Activated naive CD8-positive, alpha-beta T cell treated with anti-CD3 and anti-CD28 coated beads, Interleukin-2, amount 10 ng/mL, durations not matched to agents 7 days and 5 days (primary cell): ENCODE results near the gene FBXO10. TPM values are rescaled to one million over a fixed set of nuclear protein-coding genes. Genes with fewer than 3 reads are reported as not detected.
"Not testable (repeated sequence)": the region's sequence is repeated elsewhere in the genome, so short reads cannot be mapped to it uniquely, and the experiment has no call there.

Experiments
- ATAC-seq: fragments of 150-1000 bp; cut with Tn5 transposase; one replicate; pipeline ENCODE4 v1.10.0; 2021; ENCODE audit warnings: low read depth, moderate library complexity
- POLR2A ChIA-PET: fragments of 350-600 bp; sonication (Branson Sonifier 250); formaldehyde crosslinking; loops from one replicate; lab custom pipeline; 2021; ENCODE audit warnings: antibody characterized with exemption; lab: Charles Lee
- DNase-seq: peaks from one replicate; pipeline ENCODE4 v3.0.0; 2021
- H3K27ac Mint-ChIP-seq: one replicate; pipeline ENCODE4 v1.8.0; 2022; ENCODE audit warnings: mild to moderate bottlenecking, mixed read lengths
- H3K27me3 Mint-ChIP-seq: one replicate; pipeline ENCODE4 v1.8.0; 2022; ENCODE audit warnings: mild to moderate bottlenecking, moderate library complexity, mixed read lengths
- H3K36me3 Mint-ChIP-seq: one replicate; pipeline ENCODE4 v1.8.0; 2021; ENCODE audit warnings: mild to moderate bottlenecking, mixed read lengths
- H3K4me1 Mint-ChIP-seq: one replicate; pipeline ENCODE4 v1.8.0; 2021; ENCODE audit warnings: mixed read lengths
- H3K4me3 Mint-ChIP-seq: one replicate; pipeline ENCODE4 v1.8.0; 2022; ENCODE audit warnings: mild to moderate bottlenecking, moderate library complexity, mixed read lengths
- H3K9me3 Mint-ChIP-seq: one replicate; pipeline ENCODE4 v1.8.0; 2021; ENCODE audit warnings: mixed read lengths
- total RNA-seq, 2 experiments: library from RNA; stranded (reverse); gene quantifications; one replicate each; pipeline ENCODE4 v1.2.3, GENCODE V29; 2021

FBXO10 gene
- total RNA-seq, 2 experiments from 2014 or later, result 1.5 to 1.6 TPM

DNA sequence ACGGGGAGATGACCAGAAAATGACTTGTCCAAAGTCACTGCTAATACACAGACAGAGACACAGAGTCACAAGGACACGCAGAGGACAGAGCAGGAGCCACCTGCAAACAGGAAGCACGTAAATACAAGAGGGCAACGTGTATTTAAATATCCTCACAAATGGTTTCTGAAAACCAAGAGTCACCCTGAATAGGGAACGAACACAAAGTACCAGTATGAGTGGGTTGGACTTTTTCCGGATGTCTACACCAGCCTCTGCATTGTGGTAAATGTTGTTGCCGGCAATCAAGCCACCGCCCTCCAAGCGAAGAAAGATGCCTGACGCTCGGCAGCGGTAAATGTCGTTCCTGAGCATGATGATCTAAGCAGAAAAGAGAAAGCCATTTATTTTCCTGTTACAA, 44.5 kb downstream of the FBXO10 start:
- DNase-seq (no peak), ATAC-seq (no peak)
- Mint-ChIP-seq H3K9me3 (no peaks in the 10 kb centered on the region), H3K4me1 (peaks cover 2% of the 10 kb centered on the region), H3K27ac (no peak overlapping the region), H3K4me3 (no peak overlapping the region), H3K27me3 (no peaks in the 10 kb centered on the region), H3K36me3 (peaks cover 2% of the 10 kb centered on the region)
- POLR2A ChIA-PET, result no interaction called here

DNA sequence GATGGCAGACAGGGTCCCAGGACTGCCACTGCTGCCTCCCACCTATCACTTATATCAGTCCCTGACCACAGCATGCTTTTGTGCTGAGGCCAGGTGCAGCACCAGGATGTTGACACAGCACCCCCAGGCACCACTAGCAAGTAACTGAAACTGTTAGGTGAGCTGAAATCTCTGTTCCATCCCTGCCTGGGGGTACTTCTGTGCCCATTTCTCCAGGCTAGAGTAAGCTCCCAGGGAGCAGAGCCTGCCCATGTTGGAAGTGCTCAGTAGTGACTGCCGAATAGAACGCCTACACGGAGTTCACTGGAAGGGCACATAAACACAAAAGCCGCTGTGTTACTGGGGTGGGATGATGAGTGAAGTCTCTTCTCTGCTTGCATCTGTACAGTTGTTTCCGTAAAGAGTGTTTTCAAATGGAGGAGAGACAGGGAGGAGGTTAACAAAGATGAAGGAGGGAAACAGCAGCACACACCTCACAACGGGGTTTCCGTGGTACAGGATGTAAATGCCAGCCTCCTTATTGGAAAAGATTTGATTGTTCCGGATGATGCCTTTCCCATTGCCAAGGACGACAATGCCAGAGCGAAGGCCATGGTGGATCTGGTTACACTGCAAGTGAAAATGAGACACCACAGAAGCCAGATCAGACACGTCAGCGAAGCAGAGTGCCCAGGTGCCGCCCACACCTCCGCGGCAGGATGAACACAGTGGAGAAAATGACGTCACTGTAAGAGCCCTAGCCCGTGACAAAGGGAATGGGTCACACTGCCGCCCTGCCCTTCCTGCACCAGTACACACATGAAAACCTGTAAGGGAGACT, 47.3 kb downstream of the FBXO10 start:
- Mint-ChIP-seq H3K4me3 (no peak overlapping the region), H3K27me3 (no peaks in the 10 kb centered on the region), H3K9me3 (no peaks in the 10 kb centered on the region), H3K27ac (peak overlapping the region; percentile 34), H3K4me1 (peaks cover 2% of the 10 kb centered on the region), H3K36me3 (peaks cover 2% of the 10 kb centered on the region)
- ATAC-seq (peak; percentile 52), DNase-seq (no peak)
- POLR2A ChIA-PET, result no interaction called here

DNA sequence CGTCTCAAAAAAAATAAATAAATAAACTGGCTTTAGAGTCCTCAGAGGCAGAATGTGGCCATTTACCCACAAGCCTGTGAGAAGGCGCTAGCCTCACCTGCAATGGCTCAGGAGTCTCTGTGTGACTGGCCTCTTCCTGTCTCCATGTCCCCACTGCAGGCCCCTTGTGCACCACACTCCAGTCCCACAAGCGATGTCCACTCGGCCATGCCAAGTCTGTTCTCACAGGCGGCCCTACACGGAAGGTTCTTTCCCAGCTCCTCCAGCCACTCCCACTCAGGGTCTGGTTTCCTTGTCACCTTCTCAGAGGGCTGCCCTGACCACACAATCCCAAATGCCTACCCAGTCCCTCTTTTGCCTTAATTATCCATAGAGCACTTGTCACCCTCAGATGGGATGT, 52.3 kb downstream of the FBXO10 start:
- no peak for DNase-seq
- Mint-ChIP-seq H3K27me3 (no peaks in the 10 kb centered on the region), H3K36me3 (peaks cover 2% of the 10 kb centered on the region), H3K4me3 (no peak overlapping the region), H3K4me1 (no peaks in the 10 kb centered on the region), H3K9me3 (no peaks in the 10 kb centered on the region), H3K27ac (no peak overlapping the region)
- no peak for ATAC-seq
- POLR2A ChIA-PET, result no interaction called here

DNA sequence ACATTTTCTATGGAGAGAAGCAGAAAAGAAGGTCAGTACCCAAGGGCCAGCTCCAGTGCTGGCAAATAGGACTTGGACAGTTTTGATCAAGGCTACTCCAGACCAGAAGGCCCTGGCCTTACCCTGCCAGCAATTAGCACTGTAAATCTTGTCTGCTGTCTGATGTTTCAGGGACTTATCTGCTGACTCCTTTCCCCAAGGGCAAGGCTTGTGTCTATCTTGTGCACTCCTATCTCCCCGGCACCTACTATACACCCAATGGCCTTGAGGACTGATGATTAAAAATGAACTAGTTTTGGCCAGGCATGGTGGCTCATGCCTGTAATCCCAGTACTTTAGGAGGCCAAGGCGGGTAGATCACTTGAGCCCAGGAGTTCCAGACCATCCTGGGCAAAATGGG, 53.2 kb downstream of the FBXO10 start:
- H3K4me1 Mint-ChIP-seq, result no peaks in the 10 kb centered on the region
- no peaks in the 10 kb centered on the region for H3K9me3 Mint-ChIP-seq
- ATAC-seq, result no peak
- POLR2A ChIA-PET, result no interaction called here
- no peak overlapping the region for H3K4me3 Mint-ChIP-seq
- H3K27me3 Mint-ChIP-seq, result no peaks in the 10 kb centered on the region
- DNase-seq, result no peak
- H3K27ac Mint-ChIP-seq, result no peak overlapping the region
- peaks cover 2% of the 10 kb centered on the region for H3K36me3 Mint-ChIP-seq

DNA sequence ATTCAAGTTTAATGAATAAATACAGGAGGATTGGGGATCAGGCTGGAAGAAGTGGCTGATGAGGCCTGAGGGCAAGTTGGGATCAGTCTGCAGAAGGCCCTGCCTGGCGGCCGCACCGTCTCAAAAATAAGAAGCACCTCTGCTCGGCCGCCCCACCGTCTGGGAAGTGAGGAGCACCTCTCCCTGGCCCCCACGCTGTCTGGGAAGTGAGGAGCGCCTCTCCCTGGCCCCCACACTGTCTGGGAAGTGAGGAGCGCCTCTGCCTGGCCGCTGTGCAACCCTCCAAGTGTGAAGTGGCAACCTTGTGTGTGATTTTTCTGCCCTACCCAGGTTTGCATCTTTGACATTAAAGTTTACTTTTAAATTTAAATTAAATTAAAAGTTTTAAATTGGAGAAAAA, 55.1 kb downstream of the FBXO10 start:
- Mint-ChIP-seq H3K36me3 (no peaks in the 10 kb centered on the region), H3K27ac (no peak overlapping the region), H3K27me3 (no peaks in the 10 kb centered on the region), H3K4me1 (no peaks in the 10 kb centered on the region), H3K4me3 (no peak overlapping the region), H3K9me3 (no peaks in the 10 kb centered on the region)
- POLR2A ChIA-PET, result no interaction called here
- DNase-seq, result no peak
- no peak for ATAC-seq

DNA sequence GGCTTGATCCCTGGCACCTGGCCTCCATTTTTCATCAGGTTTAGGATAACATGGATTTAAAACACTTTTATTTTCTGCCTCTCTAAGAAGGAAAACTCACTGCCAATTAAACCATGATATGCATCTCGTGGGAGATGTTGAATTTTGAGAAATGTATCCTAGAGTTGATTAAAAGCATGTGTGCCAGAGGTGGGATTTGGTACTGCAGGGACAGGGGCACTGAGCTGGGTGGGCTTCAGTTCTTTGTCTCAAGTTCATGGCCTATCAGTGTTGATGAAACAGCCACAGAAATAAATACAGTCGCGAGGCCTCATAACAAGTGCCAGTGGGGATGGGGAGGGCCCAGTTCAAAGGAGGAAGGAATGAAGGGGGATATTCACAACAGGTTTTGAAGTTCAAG, 55.5 kb downstream of the FBXO10 start:
- H3K27me3 Mint-ChIP-seq, result no peaks in the 10 kb centered on the region
- no peaks in the 10 kb centered on the region for H3K9me3 Mint-ChIP-seq
- H3K4me3 Mint-ChIP-seq, result no peak overlapping the region
- no peak for DNase-seq
- no peak overlapping the region for H3K27ac Mint-ChIP-seq
- POLR2A ChIA-PET, result no interaction called here
- no peaks in the 10 kb centered on the region for H3K4me1 Mint-ChIP-seq
- ATAC-seq, result no peak
- H3K36me3 Mint-ChIP-seq, result no peaks in the 10 kb centered on the region

DNA sequence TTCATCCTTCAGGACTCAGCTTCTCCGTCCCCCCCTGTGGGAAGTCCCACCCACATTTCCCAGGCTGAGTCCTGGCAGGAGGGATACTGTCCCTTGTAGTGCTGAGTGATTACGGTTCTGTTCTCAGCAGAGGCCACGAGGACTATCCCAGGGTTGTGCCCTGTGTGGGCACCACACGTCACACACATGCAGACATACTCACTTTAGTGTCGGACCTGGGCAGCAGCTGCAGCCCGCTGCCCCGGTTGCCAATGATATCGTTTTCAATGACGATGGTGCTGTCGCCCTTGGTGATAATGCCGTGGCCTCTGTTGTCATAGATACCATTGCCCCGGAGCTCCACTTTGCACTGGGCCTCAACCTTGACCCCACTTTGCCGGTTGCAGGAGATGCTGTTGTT, 58.3 kb downstream of the FBXO10 start:
- POLR2A ChIA-PET, result no interaction called here
- no peaks in the 10 kb centered on the region for H3K27me3 Mint-ChIP-seq
- H3K4me1 Mint-ChIP-seq, result peaks cover 3% of the 10 kb centered on the region
- DNase-seq (no peak), ATAC-seq (no peak)
- no peaks in the 10 kb centered on the region for H3K9me3 Mint-ChIP-seq
- no peak overlapping the region for H3K4me3 Mint-ChIP-seq
- H3K36me3 Mint-ChIP-seq, result no peaks in the 10 kb centered on the region
- no peak overlapping the region for H3K27ac Mint-ChIP-seq

DNA sequence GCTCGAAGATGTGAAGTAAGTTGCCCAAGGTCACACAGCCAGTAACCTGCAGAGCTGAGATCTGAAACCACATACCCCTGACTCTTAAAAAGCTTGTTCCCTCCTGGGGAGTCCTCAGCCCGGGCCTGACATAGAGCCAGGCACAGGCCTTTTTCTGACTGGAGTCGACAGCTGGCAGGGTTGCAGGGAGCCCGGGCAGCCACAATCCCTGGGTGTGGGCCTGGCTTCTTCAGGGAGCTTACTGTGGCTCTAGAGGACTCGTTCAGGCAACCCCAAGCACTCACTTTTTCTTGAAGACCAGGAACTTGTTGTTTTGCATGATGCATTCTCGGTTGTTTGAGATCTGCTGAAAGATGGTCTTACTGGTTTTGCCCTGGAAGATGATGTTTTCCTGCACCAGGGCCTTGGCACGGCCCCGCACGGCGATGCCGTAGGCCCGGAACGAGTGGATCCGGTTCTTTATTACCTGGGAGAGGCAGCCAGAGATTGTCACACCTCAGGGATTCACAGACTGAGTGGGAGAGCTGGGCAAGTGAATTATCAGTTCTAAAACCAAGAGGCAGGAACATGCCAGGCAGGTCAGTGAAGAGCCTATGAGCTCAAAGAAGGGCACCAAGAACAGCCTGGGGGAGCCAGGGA, 60.4 kb downstream of the FBXO10 start:
- H3K27ac Mint-ChIP-seq, result no peak overlapping the region
- POLR2A ChIA-PET, result no interaction called here
- DNase-seq (no peak), ATAC-seq (no peak)
- no peaks in the 10 kb centered on the region for H3K27me3 Mint-ChIP-seq
- H3K4me3 Mint-ChIP-seq, result no peak overlapping the region
- peaks cover 3% of the 10 kb centered on the region for H3K4me1 Mint-ChIP-seq
- H3K36me3 Mint-ChIP-seq, result no peaks in the 10 kb centered on the region
- H3K9me3 Mint-ChIP-seq, result no peaks in the 10 kb centered on the region

DNA sequence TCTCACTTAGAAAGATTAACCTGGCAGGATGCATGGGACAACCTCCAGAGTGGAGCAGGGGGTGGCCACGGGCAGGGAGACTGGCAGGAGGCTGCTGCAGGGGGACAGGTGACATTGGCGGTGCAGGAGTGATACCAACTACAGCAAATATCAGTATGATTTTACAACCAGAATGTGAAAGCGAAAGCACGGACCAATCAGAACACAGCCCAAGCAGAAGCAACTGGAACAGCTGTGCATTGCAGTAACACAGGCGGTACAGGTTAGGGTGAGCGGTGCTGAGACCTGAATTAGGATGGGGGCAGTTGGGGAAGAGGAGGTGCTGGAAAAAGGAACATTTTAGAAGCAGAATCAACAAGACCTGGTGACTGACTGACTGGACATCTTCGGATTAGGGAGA, 61.2 kb downstream of the FBXO10 start:
- no peaks in the 10 kb centered on the region for H3K9me3 Mint-ChIP-seq
- no peaks in the 10 kb centered on the region for H3K27me3 Mint-ChIP-seq
- H3K4me1 Mint-ChIP-seq, result peaks cover 3% of the 10 kb centered on the region
- H3K4me3 Mint-ChIP-seq, result no peak overlapping the region
- no peaks in the 10 kb centered on the region for H3K36me3 Mint-ChIP-seq
- no peak overlapping the region for H3K27ac Mint-ChIP-seq
- POLR2A ChIA-PET, result no interaction called here
- no peak for DNase-seq
- peak; percentile 29 for ATAC-seq

DNA sequence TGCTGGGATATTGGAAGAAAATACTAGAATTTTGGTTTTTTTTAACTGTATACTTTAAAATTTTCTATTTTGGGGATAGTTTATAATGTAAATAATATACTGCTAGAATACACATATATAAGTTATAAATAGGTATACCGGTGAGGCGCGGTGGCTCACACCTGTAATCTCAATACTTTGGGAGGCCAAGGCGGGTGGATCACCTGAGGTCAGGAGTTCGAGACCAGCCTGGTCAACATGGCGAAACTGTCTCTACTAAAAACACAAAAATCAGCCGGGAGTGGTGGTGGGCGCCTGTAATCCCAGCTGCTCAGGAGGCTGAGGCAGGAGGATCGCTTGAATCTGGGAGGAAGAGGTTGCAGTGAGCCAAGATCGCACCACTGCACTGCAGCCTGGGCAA, 61.8 kb downstream of the FBXO10 start:
- H3K4me3 Mint-ChIP-seq, H3K27ac Mint-ChIP-seq, POLR2A ChIA-PET, H3K36me3 Mint-ChIP-seq, H3K4me1 Mint-ChIP-seq, DNase-seq, H3K27me3 Mint-ChIP-seq, H3K9me3 Mint-ChIP-seq, ATAC-seq: not testable (repeated sequence)

DNA sequence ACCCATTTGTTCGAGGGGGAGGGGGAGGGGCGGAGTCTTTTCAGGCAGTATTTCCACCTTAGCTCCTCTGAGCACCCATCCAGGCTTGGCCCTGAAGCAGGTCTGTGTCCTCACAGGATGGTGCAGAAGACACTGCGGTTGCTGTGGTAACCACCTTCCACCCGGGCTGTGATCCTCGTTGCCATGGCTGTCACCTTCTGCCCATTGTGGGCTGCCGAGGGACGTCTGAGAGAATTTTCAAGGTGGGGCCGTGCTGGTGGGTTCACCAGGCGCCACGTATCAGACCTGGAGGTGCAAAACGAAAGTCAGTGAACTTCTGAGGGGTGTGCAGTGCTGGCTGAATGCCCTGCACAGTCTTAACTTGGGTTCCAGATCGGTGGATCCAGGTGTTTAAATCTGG, 63.7 kb downstream of the FBXO10 start:
- H3K9me3 Mint-ChIP-seq, result no peaks in the 10 kb centered on the region
- DNase-seq (no peak), ATAC-seq (no peak)
- H3K27ac Mint-ChIP-seq, result no peak overlapping the region
- POLR2A ChIA-PET, result no interaction called here
- peaks cover 2% of the 10 kb centered on the region for H3K36me3 Mint-ChIP-seq
- peaks cover 3% of the 10 kb centered on the region for H3K4me1 Mint-ChIP-seq
- H3K27me3 Mint-ChIP-seq, result no peaks in the 10 kb centered on the region
- H3K4me3 Mint-ChIP-seq, result no peak overlapping the region

DNA sequence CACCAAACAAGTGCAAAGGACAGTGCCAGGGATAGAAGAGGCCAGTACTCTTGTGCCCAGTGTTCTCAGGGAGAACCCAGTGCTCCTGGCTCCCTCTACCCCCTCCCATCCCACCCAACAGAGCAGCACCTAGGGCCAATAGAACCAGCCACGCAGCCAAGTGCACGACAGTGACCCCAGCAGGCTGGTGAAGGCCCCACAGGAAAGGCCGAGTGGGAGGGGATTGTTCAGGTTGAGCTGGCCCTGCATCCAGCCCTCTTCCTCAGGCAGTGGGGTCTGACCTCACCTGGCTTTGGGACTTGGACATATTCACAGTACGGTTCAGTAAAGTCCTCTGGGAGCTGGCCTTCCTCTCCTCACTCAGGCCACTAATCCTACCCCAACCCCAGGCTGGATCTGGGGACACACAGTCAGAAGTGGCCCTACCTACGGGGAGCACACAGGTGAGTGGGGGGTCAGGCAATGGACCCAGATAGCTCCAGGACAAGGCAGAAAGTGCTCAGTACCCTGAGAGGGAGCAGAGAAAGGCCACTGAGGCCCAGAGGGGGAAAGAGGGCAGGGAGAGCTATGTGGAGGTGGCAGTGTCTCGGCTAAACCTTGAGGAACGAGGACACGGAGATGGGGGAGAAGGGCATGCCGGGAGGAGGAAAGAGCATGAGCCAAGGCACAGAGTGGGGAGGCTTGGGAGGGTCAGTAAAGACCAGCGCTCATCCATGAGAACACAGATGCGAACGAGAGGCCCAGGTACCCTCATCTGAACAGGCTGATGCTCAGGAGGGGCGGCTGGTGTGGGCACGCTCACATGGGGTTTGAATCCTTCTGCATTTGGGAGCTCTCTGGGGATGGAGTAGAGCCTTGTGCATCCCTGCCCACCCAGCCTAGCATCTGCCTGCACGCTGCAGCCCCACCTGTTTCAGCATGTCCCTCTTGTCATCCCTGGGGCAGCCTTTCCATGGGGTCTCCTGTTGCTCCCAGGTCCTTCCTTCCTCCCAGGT, 64.9 kb downstream of the FBXO10 start:
- H3K27me3 Mint-ChIP-seq, result no peaks in the 10 kb centered on the region
- ATAC-seq, result no peak

DNA sequence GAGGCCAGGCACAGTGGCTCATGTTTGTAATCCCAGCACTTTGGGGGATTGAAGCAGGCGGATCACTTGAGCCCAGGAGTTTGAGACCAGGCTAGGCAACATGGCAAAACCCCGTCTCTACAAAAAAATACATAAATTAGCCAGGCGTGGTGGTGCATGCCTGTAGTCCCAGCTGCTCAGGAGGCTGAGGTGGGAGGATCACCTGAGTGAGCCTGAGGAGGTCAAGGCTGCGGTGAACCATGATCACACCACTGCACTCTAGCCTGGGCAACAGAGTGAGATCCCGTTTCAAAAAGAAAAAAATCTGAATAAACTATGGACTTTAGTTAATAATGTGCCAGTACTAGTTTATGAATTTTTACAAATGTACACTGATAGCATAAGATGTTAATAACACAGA, 66.1 kb downstream of the FBXO10 start:
- H3K27ac Mint-ChIP-seq, POLR2A ChIA-PET: not testable (repeated sequence)

More for the DNA sequence above, 64.9 kb downstream of the FBXO10 start:
- H3K27ac Mint-ChIP-seq, result peak overlapping the region; percentile 36
- H3K9me3 Mint-ChIP-seq, result no peaks in the 10 kb centered on the region
- no peak overlapping the region for H3K4me3 Mint-ChIP-seq
- peaks cover 3% of the 10 kb centered on the region for H3K36me3 Mint-ChIP-seq
- DNase-seq, result no peak
- POLR2A ChIA-PET, result no interaction called here
- H3K4me1 Mint-ChIP-seq, result peaks cover 5% of the 10 kb centered on the region

More for the DNA sequence above, 66.1 kb downstream of the FBXO10 start:
- H3K4me3 Mint-ChIP-seq, H3K27me3 Mint-ChIP-seq, H3K4me1 Mint-ChIP-seq, H3K36me3 Mint-ChIP-seq, DNase-seq, ATAC-seq, H3K9me3 Mint-ChIP-seq: not testable (repeated sequence)
